ENCODE measurements around the gene PRDM2. TPM values are rescaled to one million over a fixed set of nuclear protein-coding genes. Genes with fewer than 3 reads are reported as not detected.

The PRDM2 gene
- total and polyA plus RNA-seq, 2 donors (not counting 1 experiment from before 2014, with no cell fraction given) = 9.1 to 11.6 TPM

- Histone ChIP-seq H3K9ac (ENCODE audit: insufficient read depth, low read length) (no peak overlapping the region), H4K20me1 (ENCODE audit: control insufficient read depth, extremely low read depth, insufficient read depth, low read length) (no peaks in the 10 kb centered on the region), H3K4me1 (ENCODE audit: control insufficient read depth, extremely low read depth, insufficient read depth, low read length) (no peaks in the 10 kb centered on the region), H3K27me3 (ENCODE audit: control insufficient read depth, insufficient read depth, low read length) (no peaks in the 10 kb centered on the region), H3K27ac (ENCODE audit: insufficient read depth, low read length) (no peak overlapping the region), H2AFZ (ENCODE audit: low read length) (no peak overlapping the region), H3K4me2 (ENCODE audit: extremely low read depth, insufficient read depth, low read length) (no peak overlapping the region), H3K9me3 (ENCODE audit: control insufficient read depth, insufficient read depth, low read depth, low read length) (no peaks in the 10 kb centered on the region), H3K79me2 (ENCODE audit: control insufficient read depth, insufficient read depth, low read length) (no peaks in the 10 kb centered on the region), H3K4me3 (replicated peaks in 1 of 4; ENCODE audit: control extremely low read depth in 1 of 4, insufficient read depth in 1 of 4, low read depth in 3 of 4, low read length in 4 of 4) (no peak overlapping the region), H3K36me3 (ENCODE audit: control insufficient read depth, insufficient read depth, low read length) (no peaks in the 10 kb centered on the region)
- TF ChIP-seq CTCF (conservative IDR thresholded peaks at IDR 0.05 in 1 of 2, IDR thresholded peaks at IDR 0.05 in 1 of 2; ENCODE audit: low read depth in 1 of 2, low read length in 2 of 2) (no peak), EZH2 (IDR thresholded peaks at IDR 0.05; ENCODE audit: low read length, missing control alignments) (no peak)
- DNase-seq (ENCODE audit: low read depth in 2 of 2) = no peak
Measured at GRCh38 chr1:13664451-13664850, 35.5 kb upstream of the PRDM2 start.

- Histone ChIP-seq H3K9ac (ENCODE audit: insufficient read depth, low read length) (no peak overlapping the region), H3K27me3 (ENCODE audit: control insufficient read depth, insufficient read depth, low read length) (no peaks in the 10 kb centered on the region), H3K9me3 (ENCODE audit: control insufficient read depth, insufficient read depth, low read depth, low read length) (no peaks in the 10 kb centered on the region), H3K36me3 (ENCODE audit: control insufficient read depth, insufficient read depth, low read length) (no peaks in the 10 kb centered on the region), H3K27ac (ENCODE audit: insufficient read depth, low read length) (no peak overlapping the region), H2AFZ (ENCODE audit: low read length) (no peak overlapping the region), H3K4me2 (ENCODE audit: extremely low read depth, insufficient read depth, low read length) (no peak overlapping the region), H4K20me1 (ENCODE audit: control insufficient read depth, extremely low read depth, insufficient read depth, low read length) (no peaks in the 10 kb centered on the region), H3K4me3 (replicated peaks in 1 of 4; ENCODE audit: control extremely low read depth in 1 of 4, insufficient read depth in 1 of 4, low read depth in 3 of 4, low read length in 4 of 4) (no peak overlapping the region), H3K4me1 (ENCODE audit: control insufficient read depth, extremely low read depth, insufficient read depth, low read length) (no peaks in the 10 kb centered on the region), H3K79me2 (ENCODE audit: control insufficient read depth, insufficient read depth, low read length) (no peaks in the 10 kb centered on the region)
- TF ChIP-seq EZH2 (IDR thresholded peaks at IDR 0.05; ENCODE audit: low read length, missing control alignments) = no peak
- no peak for TF ChIP-seq CTCF (conservative IDR thresholded peaks at IDR 0.05 in 1 of 2, IDR thresholded peaks at IDR 0.05 in 1 of 2; ENCODE audit: low read depth in 1 of 2, low read length in 2 of 2)
- no peak for DNase-seq (ENCODE audit: low read depth in 2 of 2)
Measured at GRCh38 chr1:13666317-13666716, 33.7 kb upstream of the PRDM2 start.

DNA sequence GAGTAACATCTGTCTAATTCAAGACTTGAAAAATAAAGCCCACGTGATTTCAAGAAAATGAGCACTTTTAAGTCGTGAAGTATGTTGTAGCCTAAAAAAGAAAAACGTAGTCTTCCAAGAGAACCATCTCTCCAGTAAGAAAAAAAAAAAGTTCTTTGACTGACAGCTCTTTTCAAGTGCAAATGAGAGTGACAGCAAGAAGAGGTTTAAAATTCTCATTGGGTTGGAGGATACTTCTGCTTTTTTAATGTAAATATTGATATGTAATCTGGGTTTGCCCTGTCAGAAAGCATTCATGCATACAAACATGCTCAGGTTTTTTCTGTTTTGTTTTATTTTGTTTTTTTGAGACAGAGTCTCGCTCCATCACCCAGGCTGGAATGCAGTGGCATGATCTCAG lies 32.3 kb upstream of the PRDM2 start:
- H3K9ac ChIP-seq (ENCODE audit: insufficient read depth, low read length) = no peak overlapping the region
- H3K4me2 ChIP-seq (ENCODE audit: extremely low read depth, insufficient read depth, low read length) = no peak overlapping the region
- no peaks in the 10 kb centered on the region for H4K20me1 ChIP-seq (ENCODE audit: control insufficient read depth, extremely low read depth, insufficient read depth, low read length)
- no peak for TF ChIP-seq CTCF (conservative IDR thresholded peaks at IDR 0.05 in 1 of 2, IDR thresholded peaks at IDR 0.05 in 1 of 2; ENCODE audit: low read depth in 1 of 2, low read length in 2 of 2)
- no peak for TF ChIP-seq EZH2 (IDR thresholded peaks at IDR 0.05; ENCODE audit: low read length, missing control alignments)
- no peak overlapping the region for H3K4me3 ChIP-seq (replicated peaks in 1 of 4; ENCODE audit: control extremely low read depth in 1 of 4, insufficient read depth in 1 of 4, low read depth in 3 of 4, low read length in 4 of 4)
- no peak overlapping the region for H3K27ac ChIP-seq (ENCODE audit: insufficient read depth, low read length)
- H3K9me3 ChIP-seq (ENCODE audit: control insufficient read depth, insufficient read depth, low read depth, low read length) = no peaks in the 10 kb centered on the region
- H3K27me3 ChIP-seq (ENCODE audit: control insufficient read depth, insufficient read depth, low read length) = no peaks in the 10 kb centered on the region
- H3K36me3 ChIP-seq (ENCODE audit: control insufficient read depth, insufficient read depth, low read length) = no peaks in the 10 kb centered on the region
- H3K4me1 ChIP-seq (ENCODE audit: control insufficient read depth, extremely low read depth, insufficient read depth, low read length) = no peaks in the 10 kb centered on the region
- H2AFZ ChIP-seq (ENCODE audit: low read length) = no peak overlapping the region
- no peaks in the 10 kb centered on the region for H3K79me2 ChIP-seq (ENCODE audit: control insufficient read depth, insufficient read depth, low read length)
- no peak for DNase-seq (ENCODE audit: low read depth in 2 of 2)
